SK-N-SH treated with all-trans-retinoic acid at 6 μM for 48 hours (cell line): ENCODE results near the gene TSSC4.

Experiments used
- CSDC2 ChIP-seq: fragments of 250-450 bp; sonication (Bioruptor Pico); IDR thresholded peaks from 2 replicates; pipeline ENCODE4 v1.5.0; 2020; ENCODE audit warnings: mild to moderate bottlenecking, moderate library complexity
- ESRRG ChIP-seq: fragments of 250-450 bp; sonication (Bioruptor Pico); IDR thresholded peaks from 2 replicates; pipeline ENCODE4 v1.6.1; 2021; ENCODE audit warnings: mild to moderate bottlenecking
- ISL1 ChIP-seq: fragments of 250-450 bp; sonication (Bioruptor Pico); IDR thresholded peaks from 2 replicates; pipeline ENCODE4 v2.1.2; 2022; ENCODE audit warnings: mild to moderate bottlenecking, moderate library complexity
- POU6F1 ChIP-seq: fragments of 250-450 bp; sonication (Bioruptor Pico); IDR thresholded peaks from 2 replicates; pipeline ENCODE4 v1.8.0; 2021; ENCODE audit warnings: low read depth, mild to moderate bottlenecking, moderate library complexity, borderline replicate concordance
- PPARA ChIP-seq: fragments of 250-450 bp; sonication (Bioruptor Pico); IDR thresholded peaks from 2 replicates; pipeline ENCODE4 v1.5.0; 2020; ENCODE audit warnings: mild to moderate bottlenecking, borderline replicate concordance
- RARB ChIP-seq: fragments of 250-450 bp; sonication (Bioruptor Pico); IDR thresholded peaks from 2 replicates; pipeline ENCODE4 v1.8.0; 2021; ENCODE audit warnings: mild to moderate bottlenecking, moderate library complexity
- SNAI2 ChIP-seq: fragments of 250-450 bp; sonication (Bioruptor Pico); IDR thresholded peaks from 2 replicates; pipeline ENCODE4 v1.5.0; 2020; ENCODE audit warnings: mild to moderate bottlenecking, moderate library complexity
- TSHZ2 ChIP-seq: fragments of 250-450 bp; sonication (Bioruptor Pico); IDR thresholded peaks from 2 replicates; pipeline ENCODE4 v1.5.0; 2020; ENCODE audit warnings: mild to moderate bottlenecking, moderate library complexity
- ZFP30 ChIP-seq: fragments of 450-650 bp; formaldehyde crosslinking; IDR thresholded peaks from 2 replicates; pipeline ENCODE4 v1.5.0; 2022; ENCODE audit warnings: mild to moderate bottlenecking, moderate library complexity

GRCh38 chr11:2434506-2435255 is 34.1 kb downstream of the TSSC4 start:
- TF ChIP-seq RARB (CRISPR knock-in tag) (no peak), SNAI2 (no peak), TSHZ2 (CRISPR knock-in tag) (no peak), POU6F1 (CRISPR knock-in tag) (no peak), ISL1 (CRISPR knock-in tag) (no peak), ZFP30 (no peak), CSDC2 (CRISPR knock-in tag) (no peak), ESRRG (no peak), PPARA (CRISPR knock-in tag) (no peak)
